DMS79 treated with DMSO at 0.1 percent for 48 hours (cell line): ENCODE data around the gene SIM1.

ENCODE experiments used
- DNase-seq: peaks from one replicate; lab custom pipeline; 2025; lab: John Stamatoyannopoulos, UW

The SIM1 gene, protein sequence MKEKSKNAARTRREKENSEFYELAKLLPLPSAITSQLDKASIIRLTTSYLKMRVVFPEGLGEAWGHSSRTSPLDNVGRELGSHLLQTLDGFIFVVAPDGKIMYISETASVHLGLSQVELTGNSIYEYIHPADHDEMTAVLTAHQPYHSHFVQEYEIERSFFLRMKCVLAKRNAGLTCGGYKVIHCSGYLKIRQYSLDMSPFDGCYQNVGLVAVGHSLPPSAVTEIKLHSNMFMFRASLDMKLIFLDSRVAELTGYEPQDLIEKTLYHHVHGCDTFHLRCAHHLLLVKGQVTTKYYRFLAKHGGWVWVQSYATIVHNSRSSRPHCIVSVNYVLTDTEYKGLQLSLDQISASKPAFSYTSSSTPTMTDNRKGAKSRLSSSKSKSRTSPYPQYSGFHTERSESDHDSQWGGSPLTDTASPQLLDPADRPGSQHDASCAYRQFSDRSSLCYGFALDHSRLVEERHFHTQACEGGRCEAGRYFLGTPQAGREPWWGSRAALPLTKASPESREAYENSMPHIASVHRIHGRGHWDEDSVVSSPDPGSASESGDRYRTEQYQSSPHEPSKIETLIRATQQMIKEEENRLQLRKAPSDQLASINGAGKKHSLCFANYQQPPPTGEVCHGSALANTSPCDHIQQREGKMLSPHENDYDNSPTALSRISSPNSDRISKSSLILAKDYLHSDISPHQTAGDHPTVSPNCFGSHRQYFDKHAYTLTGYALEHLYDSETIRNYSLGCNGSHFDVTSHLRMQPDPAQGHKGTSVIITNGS

DNA sequence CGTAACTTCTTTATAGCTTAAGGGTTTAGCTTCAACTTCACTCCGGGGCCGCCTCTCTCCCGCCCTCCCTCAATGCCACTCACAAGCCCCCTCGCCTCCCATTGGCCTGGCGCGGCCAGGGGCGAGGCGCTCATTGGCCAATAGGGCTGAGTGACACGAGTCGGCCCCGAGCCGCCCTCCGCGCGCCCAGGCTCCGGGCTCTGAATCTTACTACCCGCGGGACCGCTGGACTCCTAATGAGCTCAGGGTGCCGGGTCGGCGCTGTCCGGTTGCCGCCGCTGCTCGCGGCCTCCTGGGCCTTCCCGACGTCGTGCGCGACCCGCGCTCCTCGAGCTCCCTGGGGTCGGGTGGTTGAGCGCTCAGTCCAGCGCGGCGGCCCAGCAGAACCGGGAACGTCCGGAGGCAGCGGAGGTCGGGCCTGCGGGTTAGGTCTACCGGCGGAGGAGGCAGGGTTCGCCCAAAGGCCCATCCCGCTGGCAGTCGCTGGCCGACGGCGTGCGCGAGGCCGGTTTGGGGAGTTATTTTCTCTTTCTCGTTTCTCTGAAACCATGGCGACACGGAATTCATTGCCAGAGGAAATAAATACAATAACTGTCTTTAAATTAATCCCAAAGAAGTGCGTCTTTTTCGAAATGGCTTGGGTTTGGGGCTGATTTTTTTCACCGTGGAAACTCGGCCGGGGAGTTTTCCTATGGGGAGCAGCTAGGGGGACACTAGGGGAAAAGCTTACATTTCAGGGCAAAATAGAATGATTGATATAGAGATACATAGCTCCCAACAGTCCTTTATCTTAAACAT lies at the start of gene SIM1:
SIM1 (minus strand) TSS at position 19 of the 798 bp plus-strand sequence. CDS start 1,453 bp downstream, outside the sequence.
- DNase-seq: peak; percentile 56

GRCh38 chr6:100512203-100512862 lies 47.6 kb upstream of the SIM1 start:
- no peak for DNase-seq

DNA sequence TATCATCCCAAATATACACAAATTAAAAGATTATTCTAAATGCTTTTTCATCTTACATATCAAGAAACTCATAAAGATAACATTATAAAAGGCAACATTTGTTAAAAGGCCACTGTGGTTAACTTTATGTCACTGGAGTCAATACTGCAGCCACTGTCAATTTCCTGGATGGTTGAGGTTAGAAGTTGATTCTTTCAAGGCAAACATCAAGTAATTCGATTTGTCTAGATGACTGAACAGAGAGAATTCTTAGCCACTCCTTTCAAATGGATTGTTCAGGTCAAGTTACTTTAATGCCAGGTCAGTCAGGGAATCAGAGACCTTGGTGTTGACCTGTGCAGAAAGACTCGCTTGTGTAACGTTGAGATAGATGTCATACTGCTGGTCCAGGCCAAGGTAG lies 44.4 kb upstream of the SIM1 start:
- DNase-seq: no peak

GRCh38 chr6:100506651-100507050 lies 41.9 kb upstream of the SIM1 start:
- DNase-seq: no peak

GRCh38 chr6:100504786-100505737 lies 40.3 kb upstream of the SIM1 start:
- no peak for DNase-seq

GRCh38 chr6:100503043-100503705 lies 38.5 kb upstream of the SIM1 start:
- DNase-seq: no peak

GRCh38 chr6:100493206-100493888 lies 28.6 kb upstream of the SIM1 start:
- DNase-seq: no peak

- DNase-seq: no peak
Measured at GRCh38 chr6:100491952-100492670, 27.4 kb upstream of the SIM1 start.

DNA sequence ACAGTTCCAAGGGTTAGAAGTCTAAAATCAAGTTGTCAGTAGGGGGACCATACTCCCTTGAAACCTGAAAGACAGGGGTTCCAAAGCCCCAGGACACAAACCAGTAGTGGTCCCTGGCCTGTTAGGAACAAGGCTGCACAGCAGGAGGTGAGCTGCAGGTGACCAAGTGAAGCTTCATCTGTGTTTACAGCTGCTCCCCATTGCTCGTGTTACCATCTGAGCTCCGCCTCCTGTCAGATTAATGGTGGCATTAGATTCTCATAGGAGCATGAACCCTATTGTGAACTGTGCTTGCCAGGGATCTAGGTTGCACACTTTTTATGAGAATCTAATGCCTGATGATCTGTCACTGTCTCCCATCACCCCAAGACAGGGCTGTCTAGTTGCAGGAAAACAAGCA lies 25.3 kb upstream of the SIM1 start:
- no peak for DNase-seq

DNA sequence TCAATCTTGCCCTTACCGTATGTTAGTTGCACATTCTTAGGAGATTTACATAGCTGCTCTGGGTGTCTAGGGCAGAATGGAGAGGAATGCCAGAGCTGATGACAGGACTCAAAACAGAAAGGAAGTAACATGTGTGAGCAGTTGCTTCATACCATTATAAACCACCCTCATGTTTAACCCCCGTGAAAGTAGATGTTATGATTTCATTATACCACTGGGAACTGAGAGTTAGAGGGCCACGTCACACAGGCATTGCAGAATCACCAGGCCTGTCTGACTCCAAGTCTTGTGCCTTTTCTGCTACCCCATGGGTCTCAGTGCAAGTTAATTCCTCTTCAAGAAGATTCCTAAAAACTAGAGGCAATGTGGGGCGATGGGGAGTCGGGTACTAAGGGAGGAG lies 23.5 kb upstream of the SIM1 start:
- no peak for DNase-seq

DNA sequence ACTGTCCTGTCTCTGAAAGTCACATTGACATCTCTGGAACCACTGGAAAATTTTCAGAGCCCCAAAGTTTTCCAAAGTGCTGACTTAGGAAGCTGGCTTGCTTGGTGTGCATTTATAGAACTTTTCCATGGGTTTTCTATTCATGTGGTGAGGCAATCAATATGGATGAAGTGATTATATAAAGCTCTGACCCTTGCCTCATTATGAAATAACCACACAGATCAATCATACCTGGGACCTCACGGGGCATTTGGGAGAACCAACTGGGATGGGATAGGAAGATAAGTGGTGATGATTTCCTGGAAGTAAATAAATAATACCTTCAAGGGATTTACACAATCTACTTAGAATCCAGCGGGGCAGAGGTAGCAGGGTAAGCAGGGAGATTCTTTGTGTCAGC lies 22.9 kb upstream of the SIM1 start:
- no peak for DNase-seq

GRCh38 chr6:100485268-100485667 lies 20.5 kb upstream of the SIM1 start:
- no peak for DNase-seq

GRCh38 chr6:100484474-100484873 lies 19.8 kb upstream of the SIM1 start:
- DNase-seq: no peak

- no peak for DNase-seq
Measured at GRCh38 chr6:100482698-100483097, 18.0 kb upstream of the SIM1 start.

- no peak for DNase-seq
Measured at GRCh38 chr6:100479179-100480035, 14.7 kb upstream of the SIM1 start.

GRCh38 chr6:100475554-100476320 lies 11.0 kb upstream of the SIM1 start:
- no peak for DNase-seq

DNA sequence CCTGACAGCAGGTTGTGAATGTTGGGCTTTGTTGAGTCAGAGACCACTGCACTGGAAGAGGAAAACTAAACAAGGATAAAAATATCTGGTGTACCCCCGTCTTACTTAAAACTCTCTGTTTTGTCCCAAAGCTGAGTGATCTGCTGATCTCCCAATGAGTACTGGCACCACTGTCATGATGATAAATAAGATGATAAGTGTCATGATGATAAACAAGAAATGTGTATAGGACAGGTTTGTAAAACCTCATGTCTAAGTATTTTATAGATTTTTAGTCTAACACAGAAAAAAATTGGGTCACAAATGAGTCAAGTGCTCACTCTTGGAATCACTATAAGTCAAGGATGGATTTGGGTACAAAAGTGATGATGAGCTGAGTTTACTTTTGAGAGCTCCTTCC lies 8.5 kb upstream of the SIM1 start:
- DNase-seq: no peak
